ENCODE results near the gene GARIN5A. TPM values are rescaled to one million over a fixed set of nuclear protein-coding genes. Genes with fewer than 3 reads are reported as not detected.

Gene GARIN5A
- total RNA-seq, 3 donors from 2014 or later: 1.7 to 3.0 (median 2.6) TPM

GRCh38 chr19:50467566-50467965 is 9.1 kb downstream of the GARIN5A start:
- H3K36me3 ChIP-seq (ENCODE audit: low read depth): no peaks in the 10 kb centered on the region
- DNase-seq (no peak), ATAC-seq (no peak)
- intact Hi-C loops (cut with DNase I, micrococcal nuclease): loop anchor here in 1 of 2 donors (10.0 kb wide), 1 partner anchor 103 kb away; the partner anchor contains the start of gene NAPSA
- no peaks in the 10 kb centered on the region for H3K4me1 ChIP-seq (ENCODE audit: low read depth)
- TF ChIP-seq, protein P1, sequence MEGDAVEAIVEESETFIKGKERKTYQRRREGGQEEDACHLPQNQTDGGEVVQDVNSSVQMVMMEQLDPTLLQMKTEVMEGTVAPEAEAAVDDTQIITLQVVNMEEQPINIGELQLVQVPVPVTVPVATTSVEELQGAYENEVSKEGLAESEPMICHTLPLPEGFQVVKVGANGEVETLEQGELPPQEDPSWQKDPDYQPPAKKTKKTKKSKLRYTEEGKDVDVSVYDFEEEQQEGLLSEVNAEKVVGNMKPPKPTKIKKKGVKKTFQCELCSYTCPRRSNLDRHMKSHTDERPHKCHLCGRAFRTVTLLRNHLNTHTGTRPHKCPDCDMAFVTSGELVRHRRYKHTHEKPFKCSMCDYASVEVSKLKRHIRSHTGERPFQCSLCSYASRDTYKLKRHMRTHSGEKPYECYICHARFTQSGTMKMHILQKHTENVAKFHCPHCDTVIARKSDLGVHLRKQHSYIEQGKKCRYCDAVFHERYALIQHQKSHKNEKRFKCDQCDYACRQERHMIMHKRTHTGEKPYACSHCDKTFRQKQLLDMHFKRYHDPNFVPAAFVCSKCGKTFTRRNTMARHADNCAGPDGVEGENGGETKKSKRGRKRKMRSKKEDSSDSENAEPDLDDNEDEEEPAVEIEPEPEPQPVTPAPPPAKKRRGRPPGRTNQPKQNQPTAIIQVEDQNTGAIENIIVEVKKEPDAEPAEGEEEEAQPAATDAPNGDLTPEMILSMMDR (IDR thresholded peaks at IDR 0.05): no peak
- H3K9me3 ChIP-seq: no peaks in the 10 kb centered on the region
- H3K4me3 ChIP-seq: no peak overlapping the region

DNA sequence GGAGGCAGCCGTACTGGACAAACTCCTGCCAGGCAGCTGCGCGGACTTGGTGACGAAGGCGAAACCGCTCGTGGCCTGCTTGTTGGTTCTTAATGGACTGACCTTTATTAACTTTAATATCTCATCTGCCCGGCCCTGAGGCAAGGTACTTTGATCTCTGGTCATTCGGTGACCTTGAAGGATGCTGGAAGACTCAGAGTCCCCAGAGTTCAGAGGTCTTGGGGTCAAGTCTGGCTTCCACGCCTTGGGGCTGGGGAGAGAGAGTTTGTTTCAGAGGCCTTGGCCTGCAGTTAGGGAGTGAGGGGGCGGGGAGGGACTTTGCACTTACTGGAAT is 10.0 kb downstream of the GARIN5A start:
- TF ChIP-seq, protein P1 (IDR thresholded peaks at IDR 0.05): no peak
- no peak for ATAC-seq
- H3K4me3 ChIP-seq: no peak overlapping the region
- intact Hi-C loops (cut with DNase I, micrococcal nuclease): loop anchor here in 1 of 2 donors (10.0 kb wide), 1 partner anchor 102 kb away; the partner anchor contains the start of gene NAPSA
- no peaks in the 10 kb centered on the region for H3K36me3 ChIP-seq (ENCODE audit: low read depth)
- H3K9me3 ChIP-seq: no peaks in the 10 kb centered on the region
- H3K4me1 ChIP-seq (ENCODE audit: low read depth): no peaks in the 10 kb centered on the region
- peak in 1 of 3 donors; percentile 29 for DNase-seq

DNA sequence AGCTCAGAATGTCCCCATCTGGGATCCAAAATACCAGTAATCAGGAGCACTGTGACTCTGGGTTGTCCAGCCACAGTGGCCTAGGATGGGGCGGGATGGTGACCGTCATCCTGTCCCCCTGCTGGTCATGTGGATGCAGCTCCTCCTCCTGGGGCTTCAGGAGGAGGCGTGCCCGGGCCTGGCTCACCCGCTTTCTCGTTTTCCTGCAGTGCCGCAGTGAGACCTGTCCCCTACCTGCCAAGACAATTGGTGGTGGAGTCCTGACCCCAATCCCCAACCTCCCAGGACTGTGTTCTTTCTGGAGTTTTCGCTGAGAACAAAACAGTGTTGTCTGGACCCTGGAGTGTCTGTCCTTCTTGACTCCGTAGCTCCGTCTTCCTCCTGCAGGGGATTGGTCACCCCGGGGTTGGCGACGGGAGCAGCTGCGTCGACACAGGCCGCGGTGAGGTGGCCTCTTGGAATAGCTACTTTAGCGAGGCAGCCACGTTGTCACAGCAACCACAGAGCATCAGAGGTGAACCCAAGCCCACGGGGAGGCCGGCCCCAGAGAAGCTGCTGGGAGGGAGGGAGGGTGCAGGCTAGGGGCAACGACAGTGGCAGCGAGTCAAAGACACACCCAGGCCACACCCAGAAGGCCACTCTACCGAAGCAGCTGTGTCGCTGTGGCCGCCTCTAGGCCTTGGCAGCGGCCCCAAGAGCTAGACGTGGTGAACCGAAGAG is 10.5 kb downstream of the GARIN5A start:
- no peaks in the 10 kb centered on the region for H3K4me1 ChIP-seq (ENCODE audit: low read depth)
- DNase-seq: peak; percentile 75 to 79 (median 76)
- TF ChIP-seq, protein P1 (IDR thresholded peaks at IDR 0.05): no peak
- intact Hi-C loops (cut with DNase I, micrococcal nuclease): loop anchor here in 1 of 2 donors (10.0 kb wide), 1 partner anchor 101 kb away; the partner anchor contains the start of gene NAPSA
- H3K9me3 ChIP-seq: no peaks in the 10 kb centered on the region
- H3K36me3 ChIP-seq (ENCODE audit: low read depth): no peaks in the 10 kb centered on the region
- peak; percentile 90 for ATAC-seq
- H3K4me3 ChIP-seq: no peak overlapping the region

GRCh38 chr19:50465000-50465399 is 11.6 kb downstream of the GARIN5A start:
- TF ChIP-seq, protein P1 (IDR thresholded peaks at IDR 0.05): no peak
- DNase-seq: no peak
- H3K4me1 ChIP-seq (ENCODE audit: low read depth): no peaks in the 10 kb centered on the region
- no peak overlapping the region for H3K4me3 ChIP-seq
- no peaks in the 10 kb centered on the region for H3K9me3 ChIP-seq
- intact Hi-C loops (cut with DNase I, micrococcal nuclease): loop anchor here (5.0 to 10.0 kb wide), 2 partner anchors 98 to 100 kb away; partner anchors contain the start of gene NAPSA (in 2 of the 2)
- ATAC-seq: no peak
- H3K36me3 ChIP-seq (ENCODE audit: low read depth): no peaks in the 10 kb centered on the region

- Histone ChIP-seq H3K4me3 (no peak overlapping the region), H3K36me3 (ENCODE audit: low read depth) (no peaks in the 10 kb centered on the region), H3K9me3 (no peaks in the 10 kb centered on the region), H3K4me1 (ENCODE audit: low read depth) (no peaks in the 10 kb centered on the region)
- DNase-seq (no peak), ATAC-seq (no peak)
- intact Hi-C loops (cut with DNase I, micrococcal nuclease): loop anchor here (5.0 to 10.0 kb wide), 2 partner anchors 97 to 100 kb away; partner anchors contain the start of gene NAPSA (in 2 of the 2)
- TF ChIP-seq, protein P1 (IDR thresholded peaks at IDR 0.05): no peak
Measured at GRCh38 chr19:50464348-50464747, 12.3 kb downstream of the GARIN5A start.

Measured in mucosa of descending colon (tissue), 3 donors.